GM23338 (cell line): Measurements from ENCODE around the gene GLI3.

Source experiments
- CREB1 ChIP-seq: fragments of 250-450 bp; sonication (Bioruptor Pico); IDR thresholded peaks from 2 replicates; pipeline ENCODE4 v1.5.0; 2020; ENCODE audit warnings: low read depth, mild to moderate bottlenecking, moderate library complexity
- CTCF ChIP-seq, 2 experiments: fragments of 200-600 bp in 1 of 2; sonication (generic) in 1 of 2; conservative IDR thresholded peaks; 2 replicates each; pipeline versions ENCODE4 v1.5.1 to v1.6.1; 2016 to 2017; ENCODE audit warnings: antibody characterized with exemption in 2 of 2, low read depth in 2 of 2, mild to moderate bottlenecking in 2 of 2, moderate library complexity in 1 of 2
- ETS1 ChIP-seq: IDR thresholded peaks from 2 replicates; pipeline ENCODE4 v1.6.1; 2016; ENCODE audit warnings: antibody characterized with exemption
- EZH2 ChIP-seq: fragments of 200-600 bp; sonication (generic); IDR thresholded peaks from one replicate; pipeline ENCODE4 v1.8.0; 2017; ENCODE audit warnings: antibody characterized with exemption, mild to moderate bottlenecking, low read depth; ENCODE audit not compliant: unreplicated experiment
- EZH2phosphoT487 ChIP-seq: fragments of 200-600 bp; sonication (generic); IDR thresholded peaks from one replicate; pipeline ENCODE4 v1.8.1; 2018; ENCODE audit warnings: antibody characterized with exemption; ENCODE audit not compliant: unreplicated experiment
- JUNB ChIP-seq: IDR thresholded peaks from one replicate; pipeline ENCODE4 v1.6.1; 2016; ENCODE audit warnings: antibody characterized with exemption; ENCODE audit not compliant: unreplicated experiment
- NANOG ChIP-seq: IDR thresholded peaks from 2 replicates; pipeline ENCODE4 v1.6.1; 2016; ENCODE audit warnings: antibody characterized with exemption, borderline replicate concordance
- POLR2AphosphoS5 ChIP-seq: IDR thresholded peaks from 2 replicates; pipeline ENCODE4 v1.6.1; 2016; ENCODE audit warnings: antibody characterized with exemption, low read depth
- REST ChIP-seq: IDR thresholded peaks from one replicate; pipeline ENCODE4 v1.6.1; 2018; ENCODE audit warnings: antibody characterized with exemption; ENCODE audit not compliant: unreplicated experiment
- ZNF114 ChIP-seq: fragments of 250-450 bp; sonication (Bioruptor Pico); IDR thresholded peaks from 2 replicates; pipeline ENCODE4 v1.5.0; 2020; ENCODE audit warnings: mild to moderate bottlenecking, moderate library complexity
- ZNF331 ChIP-seq: fragments of 250-450 bp; sonication (Bioruptor Pico); IDR thresholded peaks from 2 replicates; pipeline ENCODE4 v1.5.0; 2020; ENCODE audit warnings: low read depth, mild to moderate bottlenecking, moderate library complexity
- ZNF462 ChIP-seq: fragments of 250-450 bp; sonication (Bioruptor Pico); IDR thresholded peaks from 2 replicates; pipeline ENCODE4 v1.5.0; 2020; ENCODE audit warnings: mild to moderate bottlenecking, moderate library complexity

GRCh38 chr7:41940760-41941343, 296.2 kb downstream of the GLI3 start:
- TF ChIP-seq CTCF (conservative IDR thresholded peaks at IDR 0.05; ENCODE audit: low read depth in 2 of 2) (peak; percentile 79 to 93), ZNF114 (no peak), CREB1 (no peak), EZH2 (no peak), EZH2phosphoT487 (no peak), JUNB (no peak), REST (no peak), POLR2AphosphoS5 (no peak), ZNF331 (CRISPR knock-in tag) (no peak), NANOG (no peak), ETS1 (no peak), ZNF462 (CRISPR knock-in tag) (no peak)
